ENCODE results near the gene OAF.
A peak's percentile ranks its signal among the peaks of the same experiment; 100 is the strongest.

The OAF gene

DNA sequence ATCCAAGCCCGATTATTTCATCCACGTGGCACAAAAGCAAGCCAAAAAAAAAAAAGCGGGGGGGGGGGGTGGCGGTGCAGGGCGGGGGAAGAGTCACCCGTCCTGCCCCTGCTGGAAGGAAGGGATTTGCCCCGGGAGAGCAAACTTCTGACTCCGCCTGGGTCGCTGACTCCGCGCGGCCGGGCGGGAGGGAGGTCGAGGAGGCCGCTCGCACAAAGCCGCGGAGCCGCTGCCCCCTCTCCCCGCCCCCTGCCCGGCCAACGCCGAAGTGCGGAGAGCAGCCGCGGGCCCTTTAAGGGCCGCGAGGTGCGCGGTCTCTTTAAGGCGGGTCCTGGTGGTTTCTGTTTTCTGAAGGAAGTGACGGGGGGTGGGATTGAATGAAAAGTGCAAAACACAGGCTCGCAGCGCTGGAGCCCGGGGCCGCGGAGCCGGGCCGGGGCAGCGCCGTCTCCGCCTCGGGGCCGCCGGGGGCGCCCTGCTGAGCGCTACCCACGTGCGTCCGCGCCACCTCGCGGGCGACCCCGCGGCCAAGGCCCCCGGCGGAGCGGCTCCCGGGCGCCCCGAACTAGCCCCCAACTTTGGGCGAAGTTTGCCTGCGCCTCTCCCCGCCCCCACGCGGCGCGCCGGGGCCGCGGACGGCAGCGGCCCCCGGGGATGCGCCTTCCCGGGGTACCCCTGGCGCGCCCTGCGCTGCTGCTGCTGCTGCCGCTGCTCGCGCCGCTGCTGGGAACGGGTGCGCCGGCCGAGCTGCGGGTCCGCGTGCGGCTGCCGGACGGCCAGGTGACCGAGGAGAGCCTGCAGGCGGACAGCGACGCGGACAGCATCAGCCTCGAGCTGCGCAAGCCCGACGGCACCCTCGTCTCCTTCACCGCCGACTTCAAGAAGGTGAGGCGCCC lies at the start of gene OAF:
Gene OAF, plus strand, starts transcription at position 407 of the 896 bp plus-strand sequence. Its CDS starts 248 bp downstream, at position 655.
- Histone ChIP-seq H3K4me3 (ENCODE audit: low read depth in 1 of 2, low read length in 2 of 2) (peak within 1 kb of the TSS; percentile 48 to 74), H3K9me3 (ENCODE audit: low read length) (no peaks in the 10 kb centered on the region), H3K36me3 (ENCODE audit: insufficient read depth, low read length) (no peaks in the 10 kb centered on the region), H3K27me3 (ENCODE audit: control insufficient read depth in 1 of 2, insufficient read depth in 2 of 2, low read length in 2 of 2) (peaks cover 0 to 6% of the 10 kb centered on the region in 2 donors), H3K4me1 (ENCODE audit: insufficient read depth, low read length) (peaks cover 17% of the 10 kb centered on the region), H3K27ac (ENCODE audit: low read depth, low read length) (peak within 1 kb of the TSS; percentile 70), H3K9ac (ENCODE audit: low read length) (peak within 1 kb of the TSS; percentile 21)

DNA sequence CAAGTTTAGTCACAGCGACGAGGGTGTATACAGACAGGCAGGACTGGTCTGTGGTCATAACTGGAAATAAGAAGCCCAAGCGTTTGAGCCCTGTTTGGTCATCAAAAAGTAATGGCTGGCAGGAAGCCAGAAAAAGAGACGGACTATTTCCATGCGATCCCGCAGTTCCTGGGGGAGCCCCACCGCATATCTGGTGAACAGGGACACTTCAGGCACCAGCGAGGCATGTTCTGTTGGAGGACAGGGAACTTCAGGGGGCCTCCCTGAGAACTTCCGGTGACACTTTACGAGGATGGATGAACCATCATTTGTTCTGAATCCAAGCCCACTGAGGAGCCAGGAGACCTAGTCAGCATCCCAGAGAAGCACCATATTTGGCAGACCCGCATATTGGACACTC lies 43.2 kb upstream of the OAF start:
- H3K27ac ChIP-seq (ENCODE audit: low read depth, low read length) = no peak overlapping the region
- H3K27me3 ChIP-seq (ENCODE audit: control insufficient read depth in 1 of 2, insufficient read depth in 2 of 2, low read length in 2 of 2) = peaks cover 6 to 12% of the 10 kb centered on the region in 2 donors
- no peak overlapping the region for H3K9ac ChIP-seq (ENCODE audit: low read length)
- H3K4me3 ChIP-seq (ENCODE audit: low read depth in 1 of 2, low read length in 2 of 2) = no peak overlapping the region
- H3K4me1 ChIP-seq (ENCODE audit: insufficient read depth, low read length) = peaks cover 6% of the 10 kb centered on the region
- H3K36me3 ChIP-seq (ENCODE audit: insufficient read depth, low read length) = no peaks in the 10 kb centered on the region
- no peaks in the 10 kb centered on the region for H3K9me3 ChIP-seq (ENCODE audit: low read length)

DNA sequence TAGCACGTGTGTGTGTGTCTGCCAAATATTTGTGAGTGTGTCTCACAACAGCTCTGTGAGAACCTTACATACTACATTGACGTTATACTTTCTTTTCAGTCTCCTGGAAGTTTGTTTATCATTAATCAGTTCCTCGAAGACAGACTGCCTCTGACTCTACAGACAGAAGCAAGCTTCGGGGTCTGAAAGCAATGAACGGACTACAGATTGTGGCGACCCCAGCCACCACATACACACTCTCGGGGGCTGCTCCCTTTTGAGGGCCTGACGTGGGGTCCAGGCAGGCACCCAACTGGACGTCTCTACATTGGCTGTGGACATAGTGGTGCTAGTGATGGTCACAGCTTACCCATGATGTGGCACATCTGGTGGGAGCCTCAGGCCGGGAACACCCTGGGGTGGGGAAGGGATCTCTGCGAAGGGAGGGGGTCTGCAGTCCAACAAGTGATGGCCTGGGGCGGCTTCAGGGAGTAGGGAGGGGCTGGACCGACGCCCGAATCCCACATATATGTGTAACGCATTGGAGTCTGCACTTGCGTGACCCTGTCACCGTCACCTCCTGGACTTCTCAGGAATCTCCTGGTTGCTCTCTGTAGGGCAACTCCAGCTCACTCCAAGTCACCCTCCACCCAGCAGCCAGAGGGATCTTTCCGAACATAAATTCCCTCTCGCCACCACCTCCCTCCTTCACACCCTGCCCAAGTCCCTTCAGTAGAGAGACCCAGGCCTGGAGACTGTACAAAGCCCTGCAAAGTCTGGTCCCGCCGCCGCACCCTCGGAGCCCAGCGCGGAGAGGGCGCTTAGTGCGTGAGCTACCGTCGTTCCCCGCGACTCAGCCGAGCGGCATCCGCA lies 42.5 kb upstream of the OAF start:
- H3K4me1 ChIP-seq (ENCODE audit: insufficient read depth, low read length) = peaks cover 6% of the 10 kb centered on the region
- peak overlapping the region; percentile 59 for H3K4me3 ChIP-seq (ENCODE audit: low read depth in 1 of 2, low read length in 2 of 2)
- H3K9ac ChIP-seq (ENCODE audit: low read length) = no peak overlapping the region
- H3K27me3 ChIP-seq (ENCODE audit: control insufficient read depth in 1 of 2, insufficient read depth in 2 of 2, low read length in 2 of 2) = peaks cover 6 to 12% of the 10 kb centered on the region in 2 donors
- no peaks in the 10 kb centered on the region for H3K9me3 ChIP-seq (ENCODE audit: low read length)
- no peak overlapping the region for H3K27ac ChIP-seq (ENCODE audit: low read depth, low read length)
- H3K36me3 ChIP-seq (ENCODE audit: insufficient read depth, low read length) = no peaks in the 10 kb centered on the region

DNA sequence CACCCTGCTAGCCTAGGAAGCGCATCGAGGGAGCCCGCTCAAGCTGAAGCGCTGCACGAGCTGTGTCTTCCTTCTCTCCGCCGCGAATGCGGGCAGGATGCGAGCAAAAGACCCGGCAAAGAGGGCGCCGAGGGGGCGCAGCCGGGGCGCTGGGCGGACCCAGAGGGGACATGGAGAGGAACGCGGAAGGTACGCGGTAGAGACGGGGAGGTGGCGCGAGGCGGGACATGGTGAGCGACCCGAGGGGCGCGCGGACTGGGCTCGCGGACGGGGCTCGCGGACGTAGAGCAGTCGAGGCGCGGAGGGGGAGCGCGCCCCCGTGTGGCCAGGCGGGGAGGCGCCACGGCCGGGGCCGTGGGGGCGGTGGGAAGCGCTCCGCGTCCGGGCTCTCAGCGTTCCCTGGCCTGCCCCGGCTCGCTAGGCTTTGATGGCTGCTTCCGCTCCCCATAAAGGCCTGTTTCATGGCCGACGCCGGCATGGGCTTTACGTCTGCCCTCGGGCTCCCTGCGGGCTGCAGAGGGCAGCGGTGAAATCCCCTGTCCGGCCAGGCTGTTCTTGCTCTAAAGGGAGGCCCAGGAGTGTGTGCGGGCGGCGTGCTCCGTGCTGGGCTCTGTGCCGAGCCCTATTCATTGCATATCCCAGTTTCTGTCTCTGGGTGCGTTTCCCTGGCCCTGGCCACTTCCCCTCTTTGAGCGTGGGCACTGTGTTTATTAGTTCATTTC lies 41.7 kb upstream of the OAF start:
- Histone ChIP-seq H3K27ac (ENCODE audit: low read depth, low read length) (no peak overlapping the region), H3K9ac (ENCODE audit: low read length) (no peak overlapping the region), H3K4me1 (ENCODE audit: insufficient read depth, low read length) (peaks cover 6% of the 10 kb centered on the region), H3K4me3 (ENCODE audit: low read depth in 1 of 2, low read length in 2 of 2) (peak overlapping the region; percentile 59), H3K27me3 (ENCODE audit: control insufficient read depth in 1 of 2, insufficient read depth in 2 of 2, low read length in 2 of 2) (peaks cover 6 to 12% of the 10 kb centered on the region in 2 donors), H3K9me3 (ENCODE audit: low read length) (no peaks in the 10 kb centered on the region), H3K36me3 (ENCODE audit: insufficient read depth, low read length) (no peaks in the 10 kb centered on the region)

DNA sequence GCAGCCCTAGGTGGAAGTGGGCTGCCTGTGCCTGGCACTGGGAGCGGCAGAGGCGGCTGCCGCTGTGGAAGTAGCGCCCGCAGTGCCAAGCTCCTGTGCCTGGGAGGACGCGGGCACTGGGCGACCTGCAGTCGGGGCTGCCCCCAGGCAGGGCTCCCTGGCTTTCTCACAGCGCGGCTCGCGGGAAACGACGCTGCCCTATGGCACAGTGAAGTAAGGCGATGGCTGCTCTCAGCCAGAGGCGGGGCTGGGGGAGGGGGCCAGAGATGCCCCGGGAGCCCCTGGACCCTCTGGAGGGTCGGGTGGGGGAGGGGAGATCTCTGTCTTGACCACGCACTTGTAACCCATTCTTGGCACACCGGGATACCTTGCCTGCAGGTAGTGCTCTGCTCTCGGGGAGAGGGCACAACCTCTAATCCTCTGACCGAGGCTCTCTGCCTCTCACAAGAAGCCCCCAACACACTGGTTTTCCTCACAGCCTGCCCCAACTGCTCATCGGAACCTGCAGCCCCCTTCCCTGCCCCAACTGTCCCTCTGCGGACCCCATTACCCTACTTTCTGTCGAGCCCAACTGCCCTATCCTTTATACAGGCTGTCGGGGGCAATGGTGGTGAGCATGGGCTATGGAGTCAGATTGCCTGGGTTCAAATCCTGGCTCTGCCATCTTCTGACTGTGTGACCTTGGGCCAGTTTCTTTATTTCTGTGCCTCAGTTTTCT lies 40.7 kb upstream of the OAF start:
- no peak overlapping the region for H3K4me3 ChIP-seq (ENCODE audit: low read depth in 1 of 2, low read length in 2 of 2)
- no peak overlapping the region for H3K9ac ChIP-seq (ENCODE audit: low read length)
- H3K27ac ChIP-seq (ENCODE audit: low read depth, low read length) = no peak overlapping the region
- no peaks in the 10 kb centered on the region for H3K9me3 ChIP-seq (ENCODE audit: low read length)
- H3K4me1 ChIP-seq (ENCODE audit: insufficient read depth, low read length) = peaks cover 6% of the 10 kb centered on the region
- H3K36me3 ChIP-seq (ENCODE audit: insufficient read depth, low read length) = no peaks in the 10 kb centered on the region
- peaks cover 6 to 12% of the 10 kb centered on the region in 2 donors for H3K27me3 ChIP-seq (ENCODE audit: control insufficient read depth in 1 of 2, insufficient read depth in 2 of 2, low read length in 2 of 2)

DNA sequence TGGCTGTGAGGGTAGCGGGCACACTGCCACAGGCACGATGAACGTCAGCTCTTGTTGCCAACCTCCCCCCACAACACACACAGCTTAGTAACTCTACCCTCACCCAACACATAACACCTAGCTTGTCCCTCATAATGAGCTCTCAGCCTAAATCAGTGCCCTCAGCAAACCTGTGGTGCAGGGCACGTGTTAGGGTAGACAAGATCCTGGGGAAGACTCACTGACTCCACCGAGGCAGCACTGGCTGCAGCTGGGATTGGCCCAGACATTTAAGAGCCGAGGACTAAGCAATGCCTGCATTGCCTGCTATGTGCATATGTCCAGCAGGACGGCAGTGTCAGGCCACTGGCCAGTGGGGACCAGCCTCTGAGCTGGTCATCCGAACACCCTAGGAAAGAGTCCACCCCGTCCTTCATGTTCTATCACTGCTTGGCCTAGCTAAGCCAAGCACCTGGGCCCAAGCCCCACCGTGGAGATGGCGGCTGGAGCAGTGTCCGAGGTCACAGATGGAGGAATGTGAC lies 40.0 kb upstream of the OAF start:
- H3K9ac ChIP-seq (ENCODE audit: low read length) = no peak overlapping the region
- H3K4me1 ChIP-seq (ENCODE audit: insufficient read depth, low read length) = peaks cover 6% of the 10 kb centered on the region
- H3K36me3 ChIP-seq (ENCODE audit: insufficient read depth, low read length) = no peaks in the 10 kb centered on the region
- no peak overlapping the region for H3K27ac ChIP-seq (ENCODE audit: low read depth, low read length)
- no peaks in the 10 kb centered on the region for H3K9me3 ChIP-seq (ENCODE audit: low read length)
- H3K4me3 ChIP-seq (ENCODE audit: low read depth in 1 of 2, low read length in 2 of 2) = no peak overlapping the region
- peaks cover 6 to 12% of the 10 kb centered on the region in 2 donors for H3K27me3 ChIP-seq (ENCODE audit: control insufficient read depth in 1 of 2, insufficient read depth in 2 of 2, low read length in 2 of 2)

DNA sequence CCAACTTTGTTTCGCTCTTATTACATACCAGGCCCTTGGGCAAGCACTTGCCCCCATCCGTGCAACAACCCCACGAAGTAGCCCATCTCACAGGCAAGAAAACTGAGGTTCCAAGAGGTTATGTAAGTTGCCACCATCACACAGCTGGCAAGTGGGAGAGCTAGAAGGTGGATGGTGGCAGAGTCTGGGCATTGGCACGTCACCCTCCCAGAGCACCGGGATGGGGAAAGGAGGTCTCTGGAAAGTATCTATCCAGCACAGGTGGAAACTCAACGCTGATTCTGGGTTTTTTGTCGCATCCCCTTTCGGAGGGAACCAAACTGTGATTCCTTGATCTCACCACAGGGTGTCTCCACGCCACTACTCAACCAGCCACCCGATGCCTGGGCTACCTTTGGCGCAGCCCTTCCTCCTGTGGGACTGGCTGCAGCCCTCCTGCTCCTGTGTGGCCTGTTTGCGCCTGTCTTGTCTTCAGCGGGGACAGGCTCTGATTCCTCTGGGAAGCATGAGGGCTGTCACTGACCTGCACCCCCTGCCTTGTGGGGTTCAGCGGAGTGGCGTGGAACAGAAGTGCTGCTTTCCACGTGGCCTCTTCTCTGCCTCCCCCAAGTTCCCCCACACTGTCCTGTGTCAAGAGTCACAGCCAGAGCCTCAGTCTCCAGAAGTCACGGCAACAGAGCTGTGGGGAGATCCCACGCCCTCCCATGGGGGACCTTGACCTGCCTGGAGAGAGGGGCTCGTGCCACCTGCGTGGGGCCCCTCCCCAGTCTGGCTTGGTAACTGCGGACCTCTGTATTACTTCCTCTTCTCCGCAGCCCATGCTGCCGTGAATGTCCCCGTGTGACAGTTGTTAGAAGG lies 38.5 kb upstream of the OAF start:
- Histone ChIP-seq H3K4me1 (ENCODE audit: insufficient read depth, low read length) (peaks cover 6% of the 10 kb centered on the region), H3K36me3 (ENCODE audit: insufficient read depth, low read length) (no peaks in the 10 kb centered on the region), H3K9me3 (ENCODE audit: low read length) (no peaks in the 10 kb centered on the region), H3K4me3 (ENCODE audit: low read depth in 1 of 2, low read length in 2 of 2) (no peak overlapping the region), H3K27ac (ENCODE audit: low read depth, low read length) (no peak overlapping the region), H3K9ac (ENCODE audit: low read length) (no peak overlapping the region), H3K27me3 (ENCODE audit: control insufficient read depth in 1 of 2, insufficient read depth in 2 of 2, low read length in 2 of 2) (peaks cover 6 to 12% of the 10 kb centered on the region in 2 donors)

DNA sequence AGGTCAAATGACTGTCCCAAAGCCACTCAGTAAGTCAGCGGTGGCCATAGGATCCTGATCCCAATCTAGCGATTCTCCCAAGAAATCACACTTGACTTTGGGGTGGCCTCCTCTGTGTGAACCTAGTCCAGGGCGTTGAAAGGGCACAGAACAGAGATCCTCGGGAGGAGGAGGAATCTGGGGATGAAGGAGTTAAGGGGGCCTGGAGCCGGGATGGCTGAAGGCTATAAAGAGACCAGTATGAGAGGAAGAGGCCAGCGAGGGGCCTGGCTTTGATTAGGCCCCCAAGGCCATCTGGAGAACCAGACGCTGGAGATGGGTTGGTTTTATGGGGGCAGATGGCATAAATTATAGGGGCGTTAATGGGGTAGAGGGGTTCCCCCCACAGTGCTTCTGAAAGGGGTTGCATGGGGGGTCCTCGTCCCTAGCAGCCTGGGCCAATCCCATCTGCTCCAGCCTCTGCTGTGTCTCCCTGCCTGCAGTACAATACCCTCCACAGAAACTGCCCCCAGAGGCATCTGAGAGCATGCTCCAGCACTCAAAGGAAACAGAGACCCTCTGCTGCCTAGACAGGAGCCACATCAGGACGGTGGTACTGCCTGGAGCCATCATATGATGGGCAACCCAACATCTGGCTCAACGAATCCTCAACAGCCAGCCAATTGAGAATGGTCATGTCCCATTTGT lies 37.7 kb upstream of the OAF start:
- H3K27me3 ChIP-seq (ENCODE audit: control insufficient read depth in 1 of 2, insufficient read depth in 2 of 2, low read length in 2 of 2) = peaks cover 4 to 7% of the 10 kb centered on the region in 2 donors

DNA sequence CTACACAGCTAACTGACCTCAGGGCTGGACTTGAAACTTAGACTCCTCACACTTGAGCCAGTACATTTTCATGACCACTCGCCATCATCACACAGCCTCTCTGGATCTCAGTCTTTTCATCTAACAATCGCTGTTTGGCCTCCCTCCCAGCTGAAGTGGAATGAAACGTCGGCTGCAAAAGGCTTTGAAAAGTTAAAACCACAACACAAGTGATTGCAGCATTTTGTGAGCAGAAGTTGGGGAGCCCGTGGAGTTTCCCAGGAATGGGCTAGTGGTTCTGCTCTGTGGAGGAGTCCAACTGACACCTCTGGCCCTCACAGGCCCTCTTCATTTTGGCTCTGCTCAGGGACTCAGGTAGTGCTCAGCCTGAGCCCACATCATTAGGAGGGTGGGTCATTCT lies 37.0 kb upstream of the OAF start:
- Histone ChIP-seq H3K4me3 (ENCODE audit: low read depth in 1 of 2, low read length in 2 of 2) (no peak overlapping the region), H3K27ac (ENCODE audit: low read depth, low read length) (no peak overlapping the region), H3K9me3 (ENCODE audit: low read length) (no peaks in the 10 kb centered on the region), H3K4me1 (ENCODE audit: insufficient read depth, low read length) (peaks cover 7% of the 10 kb centered on the region), H3K9ac (ENCODE audit: low read length) (no peak overlapping the region), H3K36me3 (ENCODE audit: insufficient read depth, low read length) (no peaks in the 10 kb centered on the region), H3K27me3 (ENCODE audit: control insufficient read depth in 1 of 2, insufficient read depth in 2 of 2, low read length in 2 of 2) (peaks cover 0 to under 1% of the 10 kb centered on the region in 2 donors)

More for the DNA sequence above, 37.7 kb upstream of the OAF start:
- Histone ChIP-seq H3K27ac (ENCODE audit: low read depth, low read length) (no peak overlapping the region), H3K4me1 (ENCODE audit: insufficient read depth, low read length) (peaks cover 5% of the 10 kb centered on the region), H3K9me3 (ENCODE audit: low read length) (no peaks in the 10 kb centered on the region), H3K9ac (ENCODE audit: low read length) (no peak overlapping the region), H3K4me3 (ENCODE audit: low read depth in 1 of 2, low read length in 2 of 2) (no peak overlapping the region), H3K36me3 (ENCODE audit: insufficient read depth, low read length) (no peaks in the 10 kb centered on the region)

All from muscle layer of colon (tissue), 2 donors.